ENCODE measurements around the gene MYF6.

MYF6 gene

DNA sequence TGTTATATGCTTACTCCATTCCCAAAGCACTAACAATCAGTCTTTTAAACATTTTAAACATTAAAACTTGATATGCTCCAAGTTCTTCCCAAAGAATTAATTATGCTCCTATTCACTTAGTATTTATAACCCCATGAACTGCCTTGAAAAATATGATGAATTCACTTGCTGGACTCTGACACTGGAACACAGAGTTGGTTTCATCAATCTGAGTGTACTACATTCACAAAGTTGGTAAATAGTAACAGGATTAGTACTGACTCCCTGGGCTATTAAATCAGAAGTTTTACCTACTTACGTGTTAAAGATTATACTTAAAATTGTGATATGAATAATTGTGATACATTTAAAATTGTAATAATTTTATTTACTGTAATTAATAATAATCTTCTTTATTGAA lies 17.3 kb upstream of the MYF6 start:
- Histone ChIP-seq H3K27ac (ENCODE audit: low read length) (no peak overlapping the region), H3K27me3 (ENCODE audit: control insufficient read depth, insufficient read depth, low read length) (no peaks in the 10 kb centered on the region), H3K4me1 (ENCODE audit: control insufficient read depth, low read depth, low read length) (no peaks in the 10 kb centered on the region), H3K36me3 (ENCODE audit: control insufficient read depth, low read depth, low read length) (no peaks in the 10 kb centered on the region), H3K9me3 (ENCODE audit: control insufficient read depth, low read depth, low read length) (no peaks in the 10 kb centered on the region), H3K4me3 (ENCODE audit: low read length) (no peak overlapping the region), H3K9ac (ENCODE audit: low read length) (no peak overlapping the region)

GRCh38 chr12:80690513-80690912 lies 16.9 kb upstream of the MYF6 start:
- Histone ChIP-seq H3K4me3 (ENCODE audit: low read length) (no peak overlapping the region), H3K27me3 (ENCODE audit: control insufficient read depth, insufficient read depth, low read length) (no peaks in the 10 kb centered on the region), H3K9me3 (ENCODE audit: control insufficient read depth, low read depth, low read length) (no peaks in the 10 kb centered on the region), H3K9ac (ENCODE audit: low read length) (no peak overlapping the region), H3K4me1 (ENCODE audit: control insufficient read depth, low read depth, low read length) (no peaks in the 10 kb centered on the region), H3K36me3 (ENCODE audit: control insufficient read depth, low read depth, low read length) (no peaks in the 10 kb centered on the region), H3K27ac (ENCODE audit: low read length) (no peak overlapping the region)

GRCh38 chr12:80692114-80692513 lies 15.3 kb upstream of the MYF6 start:
- no peaks in the 10 kb centered on the region for H3K36me3 ChIP-seq (ENCODE audit: control insufficient read depth, low read depth, low read length)
- H3K9ac ChIP-seq (ENCODE audit: low read length): no peak overlapping the region
- no peaks in the 10 kb centered on the region for H3K4me1 ChIP-seq (ENCODE audit: control insufficient read depth, low read depth, low read length)
- no peak overlapping the region for H3K4me3 ChIP-seq (ENCODE audit: low read length)
- no peak overlapping the region for H3K27ac ChIP-seq (ENCODE audit: low read length)
- no peaks in the 10 kb centered on the region for H3K27me3 ChIP-seq (ENCODE audit: control insufficient read depth, insufficient read depth, low read length)
- no peaks in the 10 kb centered on the region for H3K9me3 ChIP-seq (ENCODE audit: control insufficient read depth, low read depth, low read length)

DNA sequence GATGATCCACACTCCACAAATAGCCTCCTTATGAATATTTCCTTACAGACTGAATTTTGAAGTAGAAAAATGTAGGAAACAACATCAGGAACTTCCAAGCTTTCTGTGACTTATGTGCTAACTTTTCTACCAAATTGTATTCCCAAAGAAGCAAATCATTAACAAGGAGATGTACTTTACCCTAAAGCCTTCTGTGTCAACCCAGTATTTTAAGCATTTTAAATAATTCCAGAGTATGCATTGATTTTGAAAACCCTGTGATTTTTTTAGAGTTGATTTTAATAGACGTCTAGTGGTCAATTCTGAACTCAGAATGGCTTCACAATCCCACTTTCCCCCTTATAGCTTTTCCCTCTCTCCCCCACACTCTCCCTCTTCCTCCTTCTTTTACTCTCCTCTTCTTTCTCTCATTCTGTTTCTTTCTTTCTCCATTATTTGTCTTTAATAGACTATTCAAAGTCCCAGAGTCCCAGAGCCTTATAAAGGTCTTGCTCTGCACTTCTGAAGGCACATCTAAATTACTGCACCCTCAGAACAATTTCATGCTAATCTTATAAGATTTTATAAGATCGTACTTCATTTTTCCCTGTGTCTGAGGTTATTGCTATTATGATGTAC lies 10.1 kb upstream of the MYF6 start:
- Histone ChIP-seq H3K4me3 (ENCODE audit: low read length) (no peak overlapping the region), H3K9me3 (ENCODE audit: control insufficient read depth, low read depth, low read length) (no peaks in the 10 kb centered on the region), H3K27ac (ENCODE audit: low read length) (no peak overlapping the region), H3K36me3 (ENCODE audit: control insufficient read depth, low read depth, low read length) (no peaks in the 10 kb centered on the region), H3K9ac (ENCODE audit: low read length) (no peak overlapping the region), H3K4me1 (ENCODE audit: control insufficient read depth, low read depth, low read length) (no peaks in the 10 kb centered on the region), H3K27me3 (ENCODE audit: control insufficient read depth, insufficient read depth, low read length) (no peaks in the 10 kb centered on the region)

GRCh38 chr12:80698256-80698655 lies 9.2 kb upstream of the MYF6 start:
- Histone ChIP-seq H3K36me3 (ENCODE audit: control insufficient read depth, low read depth, low read length) (no peaks in the 10 kb centered on the region), H3K9me3 (ENCODE audit: control insufficient read depth, low read depth, low read length) (no peaks in the 10 kb centered on the region), H3K9ac (ENCODE audit: low read length) (no peak overlapping the region), H3K4me1 (ENCODE audit: control insufficient read depth, low read depth, low read length) (peaks cover 2% of the 10 kb centered on the region), H3K4me3 (ENCODE audit: low read length) (no peak overlapping the region), H3K27ac (ENCODE audit: low read length) (no peak overlapping the region), H3K27me3 (ENCODE audit: control insufficient read depth, insufficient read depth, low read length) (peaks cover 3% of the 10 kb centered on the region)

- Histone ChIP-seq H3K9me3 (ENCODE audit: control insufficient read depth, low read depth, low read length) (no peaks in the 10 kb centered on the region), H3K27ac (ENCODE audit: low read length) (no peak overlapping the region), H3K36me3 (ENCODE audit: control insufficient read depth, low read depth, low read length) (no peaks in the 10 kb centered on the region), H3K4me1 (ENCODE audit: control insufficient read depth, low read depth, low read length) (peaks cover 9% of the 10 kb centered on the region), H3K4me3 (ENCODE audit: low read length) (no peak overlapping the region), H3K9ac (ENCODE audit: low read length) (no peak overlapping the region), H3K27me3 (ENCODE audit: control insufficient read depth, insufficient read depth, low read length) (peaks cover 10% of the 10 kb centered on the region)
Measured at GRCh38 chr12:80698847-80699542, 8.4 kb upstream of the MYF6 start.

GRCh38 chr12:80700327-80700726 lies 7.1 kb upstream of the MYF6 start:
- Histone ChIP-seq H3K27ac (ENCODE audit: low read length) (no peak overlapping the region), H3K27me3 (ENCODE audit: control insufficient read depth, insufficient read depth, low read length) (peaks cover 23% of the 10 kb centered on the region), H3K9me3 (ENCODE audit: control insufficient read depth, low read depth, low read length) (no peaks in the 10 kb centered on the region), H3K9ac (ENCODE audit: low read length) (no peak overlapping the region), H3K4me3 (ENCODE audit: low read length) (no peak overlapping the region), H3K36me3 (ENCODE audit: control insufficient read depth, low read depth, low read length) (no peaks in the 10 kb centered on the region), H3K4me1 (ENCODE audit: control insufficient read depth, low read depth, low read length) (peaks cover 9% of the 10 kb centered on the region)

GRCh38 chr12:80701388-80701787 lies 6.0 kb upstream of the MYF6 start:
- no peak overlapping the region for H3K9ac ChIP-seq (ENCODE audit: low read length)
- H3K4me3 ChIP-seq (ENCODE audit: low read length): no peak overlapping the region
- no peaks in the 10 kb centered on the region for H3K36me3 ChIP-seq (ENCODE audit: control insufficient read depth, low read depth, low read length)
- peaks cover 9% of the 10 kb centered on the region for H3K4me1 ChIP-seq (ENCODE audit: control insufficient read depth, low read depth, low read length)
- peaks cover 34% of the 10 kb centered on the region for H3K27me3 ChIP-seq (ENCODE audit: control insufficient read depth, insufficient read depth, low read length)
- no peaks in the 10 kb centered on the region for H3K9me3 ChIP-seq (ENCODE audit: control insufficient read depth, low read depth, low read length)
- H3K27ac ChIP-seq (ENCODE audit: low read length): no peak overlapping the region

GRCh38 chr12:80702889-80703805 lies 4.3 kb upstream of the MYF6 start:
- peaks cover 9% of the 10 kb centered on the region for H3K4me1 ChIP-seq (ENCODE audit: control insufficient read depth, low read depth, low read length)

DNA sequence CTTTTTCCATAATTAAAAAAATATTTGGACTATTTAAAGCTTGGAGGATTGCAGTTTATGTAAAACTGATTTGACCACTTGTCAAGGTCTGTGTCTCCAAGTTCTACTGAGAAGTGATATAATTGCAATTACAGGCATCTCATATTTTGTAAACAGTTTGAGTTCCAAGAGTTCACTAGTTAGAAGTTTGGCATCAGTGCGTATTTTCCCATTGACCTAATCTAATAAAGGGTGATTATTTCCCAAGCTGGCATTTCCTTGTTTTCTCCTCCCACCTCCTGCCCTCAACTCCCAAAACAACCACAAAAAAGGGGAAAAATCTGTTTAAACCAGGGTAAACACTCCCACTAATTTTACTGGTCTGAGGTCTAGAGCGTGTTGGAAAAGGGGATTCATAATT lies 3.0 kb upstream of the MYF6 start:
- no peaks in the 10 kb centered on the region for H3K9me3 ChIP-seq (ENCODE audit: control insufficient read depth, low read depth, low read length)
- no peaks in the 10 kb centered on the region for H3K36me3 ChIP-seq (ENCODE audit: control insufficient read depth, low read depth, low read length)
- peaks cover 64% of the 10 kb centered on the region for H3K27me3 ChIP-seq (ENCODE audit: control insufficient read depth, insufficient read depth, low read length)
- no peak overlapping the region for H3K9ac ChIP-seq (ENCODE audit: low read length)
- H3K4me1 ChIP-seq (ENCODE audit: control insufficient read depth, low read depth, low read length): peaks cover 14% of the 10 kb centered on the region
- H3K4me3 ChIP-seq (ENCODE audit: low read length): no peak overlapping the region
- H3K27ac ChIP-seq (ENCODE audit: low read length): no peak overlapping the region

More at GRCh38 chr12:80702889-80703805, 4.3 kb upstream of the MYF6 start:
- H3K9ac ChIP-seq (ENCODE audit: low read length): no peak overlapping the region
- H3K4me3 ChIP-seq (ENCODE audit: low read length): no peak overlapping the region
- H3K27me3 ChIP-seq (ENCODE audit: control insufficient read depth, insufficient read depth, low read length): peaks cover 52% of the 10 kb centered on the region
- H3K9me3 ChIP-seq (ENCODE audit: control insufficient read depth, low read depth, low read length): no peaks in the 10 kb centered on the region
- H3K27ac ChIP-seq (ENCODE audit: low read length): no peak overlapping the region
- H3K36me3 ChIP-seq (ENCODE audit: control insufficient read depth, low read depth, low read length): no peaks in the 10 kb centered on the region

GRCh38 chr12:80707830-80708258 lies 410 bp downstream of the MYF6 start:
- Histone ChIP-seq H3K36me3 (ENCODE audit: control insufficient read depth, low read depth, low read length) (no peaks in the 10 kb centered on the region), H3K27ac (ENCODE audit: low read length) (no peak overlapping the region), H3K9me3 (ENCODE audit: control insufficient read depth, low read depth, low read length) (no peaks in the 10 kb centered on the region), H3K9ac (ENCODE audit: low read length) (no peak overlapping the region), H3K27me3 (ENCODE audit: control insufficient read depth, insufficient read depth, low read length) (peaks cover 99% of the 10 kb centered on the region), H3K4me3 (ENCODE audit: low read length) (peak overlapping the region; percentile 53), H3K4me1 (ENCODE audit: control insufficient read depth, low read depth, low read length) (peaks cover 27% of the 10 kb centered on the region)

Measured in iPS-18a (cell line).